Measurements from ENCODE around the gene CDH10. TPM values are rescaled to one million over a fixed set of nuclear protein-coding genes. Genes with fewer than 3 reads are reported as not detected.

The CDH10 gene
- total RNA-seq, 1 experiment from 2014 or later = 0.22 TPM

GRCh38 chr5:24643156-24643555, 1.6 kb downstream of the CDH10 start:
- Mint-ChIP-seq H3K36me3 (no peaks in the 10 kb centered on the region), H3K4me1 (peaks cover 32% of the 10 kb centered on the region), H3K4me3 (no peak overlapping the region), H3K9me3 (no peaks in the 10 kb centered on the region), H3K27ac (no peak overlapping the region), H3K27me3 (ENCODE audit: low read depth) (peaks cover 22% of the 10 kb centered on the region)
- no peak for ATAC-seq
- no peak for DNase-seq (ENCODE audit: low spot score)
- TF ChIP-seq ATF1 (CRISPR knock-in tag; IDR thresholded peaks at IDR 0.05) = no peak
- TF ChIP-seq HMGA2 (CRISPR knock-in tag; IDR thresholded peaks at IDR 0.05) = no peak
- TF ChIP-seq ERG (CRISPR knock-in tag; IDR thresholded peaks at IDR 0.05) = no peak
- TF ChIP-seq E2F4 (CRISPR knock-in tag; IDR thresholded peaks at IDR 0.05; ENCODE audit: borderline replicate concordance, low read depth) = no peak
- no peak for TF ChIP-seq AFF4 (CRISPR knock-in tag; IDR thresholded peaks at IDR 0.05; ENCODE audit: borderline replicate concordance)
- TF ChIP-seq E2F5 (CRISPR knock-in tag; IDR thresholded peaks at IDR 0.05) = no peak
- no peak for TF ChIP-seq MAX (CRISPR knock-in tag; IDR thresholded peaks at IDR 0.05)
- no peak for TF ChIP-seq E2F1 (CRISPR knock-in tag; IDR thresholded peaks at IDR 0.05)
- CTCF ChIA-PET = no interaction called here
- POLR2A ChIA-PET = no interaction called here

- POLR2A ChIA-PET = no interaction called here
- Mint-ChIP-seq H3K36me3 (no peaks in the 10 kb centered on the region), H3K4me3 (no peak overlapping the region)
Measured at GRCh38 chr5:24642022-24642421, 2.8 kb downstream of the CDH10 start.

More at GRCh38 chr5:24642022-24642421, 2.8 kb downstream of the CDH10 start:
- TF ChIP-seq ZNF263 (CRISPR knock-in tag; IDR thresholded peaks at IDR 0.05; ENCODE audit: low read depth) = no peak
- no peak for TF ChIP-seq ZSCAN18 (CRISPR knock-in tag; IDR thresholded peaks at IDR 0.05)
- TF ChIP-seq EMX1 (CRISPR knock-in tag; IDR thresholded peaks at IDR 0.05) = no peak
- TF ChIP-seq CTCF (IDR thresholded peaks at IDR 0.05) = 0 out of 2 replicates have a peak, but pooled peaks have one; percentile 12
- no peak for TF ChIP-seq AR (CRISPR knock-in tag; IDR thresholded peaks at IDR 0.05)
- CTCF ChIA-PET = no interaction called here
- DNase-seq (ENCODE audit: low spot score) (no peak), ATAC-seq (no peak)
- peaks cover 22% of the 10 kb centered on the region for H3K27me3 Mint-ChIP-seq (ENCODE audit: low read depth)
- peaks cover 32% of the 10 kb centered on the region for H3K4me1 Mint-ChIP-seq
- no peaks in the 10 kb centered on the region for H3K9me3 Mint-ChIP-seq
- no peak overlapping the region for H3K27ac Mint-ChIP-seq
